ENCODE measurements around the gene C7orf33. TPM values are rescaled to one million over a fixed set of nuclear protein-coding genes. Genes with fewer than 3 reads are reported as not detected.

The C7orf33 gene, protein sequence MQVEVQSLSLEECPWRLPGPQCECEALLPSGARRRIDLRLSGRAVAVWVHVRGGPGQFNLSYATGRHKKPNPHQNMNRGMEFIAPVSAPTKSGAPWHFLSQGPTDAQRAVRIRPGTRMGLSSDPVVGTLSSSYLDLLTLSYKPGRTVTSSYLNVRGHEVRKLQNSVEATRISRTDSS
- total RNA-seq (not detected), polyA plus RNA-seq (not detected)
- long read RNA-seq, donor 1 = 0 reads
- long read RNA-seq, donor 2 = 0 reads

DNA sequence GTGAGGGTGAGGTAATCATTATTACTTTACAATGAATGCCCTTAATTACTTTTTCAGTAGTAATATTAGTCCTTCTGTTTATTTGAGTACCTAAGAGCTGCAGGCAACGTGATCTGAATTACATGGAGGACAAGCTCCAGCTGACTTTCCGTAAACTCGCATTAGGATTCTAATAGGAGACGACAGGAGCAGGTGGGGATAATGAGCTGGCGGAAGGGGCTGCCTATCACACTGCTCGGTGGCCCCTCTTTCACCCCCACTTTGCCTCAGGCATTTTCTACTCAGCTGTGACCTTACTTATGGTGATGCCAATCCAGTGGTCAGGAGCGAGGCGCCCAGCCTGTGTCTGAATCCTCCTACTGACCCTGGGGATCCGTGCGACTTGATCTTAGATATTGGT, at the start of gene C7orf33:
Gene C7orf33 (plus strand): TSS at position 296 of the 400 bp plus-strand sequence. CDS start 160 bp downstream, outside the sequence.
- H3K27me3 ChIP-seq (ENCODE audit: insufficient read depth in 3 of 3, low read length in 2 of 3) = peaks cover 0 to 9% (median 2%) of the 10 kb centered on the region in 3 donors

DNA sequence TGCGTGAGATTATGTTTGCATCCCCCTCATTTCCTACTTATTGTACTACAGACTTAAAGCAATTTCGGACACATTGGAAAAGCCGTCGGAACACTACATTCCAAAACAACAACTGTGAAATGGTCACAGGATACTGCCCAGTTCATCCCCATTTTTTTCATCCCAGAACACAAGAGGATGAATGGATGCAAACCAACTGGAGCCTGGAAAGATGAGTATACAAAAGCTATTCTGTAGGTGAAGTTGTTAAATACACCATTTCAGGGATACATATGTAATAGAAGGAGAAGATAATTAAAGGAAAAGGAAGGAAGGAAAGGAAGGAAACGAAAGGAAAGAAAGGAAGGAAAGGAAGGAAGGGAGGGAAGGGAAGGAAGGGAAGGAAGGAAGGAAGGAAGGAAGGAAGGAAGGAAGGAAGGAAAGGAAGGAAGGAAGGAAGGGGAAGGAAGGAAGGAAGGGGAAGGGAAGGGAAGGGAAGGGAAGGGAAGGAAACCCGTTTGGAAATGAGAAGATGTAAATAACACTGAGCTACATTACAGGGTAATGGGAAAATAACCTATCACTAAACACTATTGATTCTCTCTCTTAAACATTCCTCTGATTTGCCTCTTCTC, 48.6 kb upstream of the C7orf33 start:
- DNase-seq = no peak
- no peak for ATAC-seq
- TF ChIP-seq, protein P1, sequence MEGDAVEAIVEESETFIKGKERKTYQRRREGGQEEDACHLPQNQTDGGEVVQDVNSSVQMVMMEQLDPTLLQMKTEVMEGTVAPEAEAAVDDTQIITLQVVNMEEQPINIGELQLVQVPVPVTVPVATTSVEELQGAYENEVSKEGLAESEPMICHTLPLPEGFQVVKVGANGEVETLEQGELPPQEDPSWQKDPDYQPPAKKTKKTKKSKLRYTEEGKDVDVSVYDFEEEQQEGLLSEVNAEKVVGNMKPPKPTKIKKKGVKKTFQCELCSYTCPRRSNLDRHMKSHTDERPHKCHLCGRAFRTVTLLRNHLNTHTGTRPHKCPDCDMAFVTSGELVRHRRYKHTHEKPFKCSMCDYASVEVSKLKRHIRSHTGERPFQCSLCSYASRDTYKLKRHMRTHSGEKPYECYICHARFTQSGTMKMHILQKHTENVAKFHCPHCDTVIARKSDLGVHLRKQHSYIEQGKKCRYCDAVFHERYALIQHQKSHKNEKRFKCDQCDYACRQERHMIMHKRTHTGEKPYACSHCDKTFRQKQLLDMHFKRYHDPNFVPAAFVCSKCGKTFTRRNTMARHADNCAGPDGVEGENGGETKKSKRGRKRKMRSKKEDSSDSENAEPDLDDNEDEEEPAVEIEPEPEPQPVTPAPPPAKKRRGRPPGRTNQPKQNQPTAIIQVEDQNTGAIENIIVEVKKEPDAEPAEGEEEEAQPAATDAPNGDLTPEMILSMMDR (IDR thresholded peaks at IDR 0.05) = no peak
- H3K9me3 ChIP-seq = no peaks in the 10 kb centered on the region
- no peaks in the 10 kb centered on the region for H3K36me3 ChIP-seq (ENCODE audit: insufficient read depth in 1 of 2, low read depth in 1 of 2)
- H3K27ac ChIP-seq = no peak overlapping the region
- intact Hi-C loops (cut with DNase I) = no loop called here
- H3K4me3 ChIP-seq = no peak overlapping the region
- H3K4me1 ChIP-seq = no peaks in the 10 kb centered on the region
- peaks cover 0 to 3% (median 0%) of the 10 kb centered on the region in 3 donors for H3K27me3 ChIP-seq (ENCODE audit: insufficient read depth in 3 of 3, low read length in 2 of 3)
- 80 to 86% (median 80%) methylated on average over 6 of the region's 6 CpGs for WGBS, 3 donors

More for the DNA sequence above, at the start of gene C7orf33:
- DNase-seq = no peak
- no peak within 1 kb of the TSS for H3K4me3 ChIP-seq
- no peak within 1 kb of the TSS for H3K27ac ChIP-seq
- TF ChIP-seq, protein P1 (IDR thresholded peaks at IDR 0.05) = no peak
- 61 to 66% (median 66%) methylated on average over 10 of the region's 10 CpGs for WGBS, 3 donors
- intact Hi-C loops (cut with DNase I) = no loop called here
- no peak for ATAC-seq
- no peaks in the 10 kb centered on the region for H3K4me1 ChIP-seq
- H3K36me3 ChIP-seq (ENCODE audit: insufficient read depth in 1 of 2, low read depth in 1 of 2) = no peaks in the 10 kb centered on the region
- H3K9me3 ChIP-seq = no peaks in the 10 kb centered on the region

DNA sequence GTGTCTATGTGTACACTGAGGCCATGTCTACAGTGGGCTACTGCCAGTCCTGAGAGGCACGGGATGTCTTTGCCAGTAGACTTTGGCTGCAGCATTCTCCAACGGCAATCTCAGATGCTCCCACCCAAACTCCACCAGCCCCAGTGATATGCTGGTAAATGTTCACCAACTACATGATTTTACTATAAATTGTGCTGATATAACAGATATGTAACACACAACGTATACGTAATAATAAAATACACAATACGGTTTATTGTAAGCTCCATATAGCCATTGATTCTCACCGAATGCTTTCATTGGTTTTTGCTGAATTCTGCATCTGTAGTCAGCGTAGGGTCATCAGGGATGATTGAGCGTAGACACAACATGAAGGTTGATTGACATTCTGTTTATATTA, 47.3 kb upstream of the C7orf33 start:
- H3K36me3 ChIP-seq (ENCODE audit: insufficient read depth in 1 of 2, low read depth in 1 of 2) = no peaks in the 10 kb centered on the region
- TF ChIP-seq, protein P1 (IDR thresholded peaks at IDR 0.05) = no peak
- H3K4me1 ChIP-seq = no peaks in the 10 kb centered on the region
- H3K27ac ChIP-seq = no peak overlapping the region
- DNase-seq (no peak), ATAC-seq (no peak)
- H3K27me3 ChIP-seq (ENCODE audit: insufficient read depth in 3 of 3, low read length in 2 of 3) = no peaks in the 10 kb centered on the region
- no peaks in the 10 kb centered on the region for H3K9me3 ChIP-seq
- H3K4me3 ChIP-seq = no peak overlapping the region
- intact Hi-C loops (cut with DNase I) = no loop called here
- 94 to 97% (median 94%) methylated on average over 8 of the region's 8 CpGs for WGBS, 3 donors

DNA sequence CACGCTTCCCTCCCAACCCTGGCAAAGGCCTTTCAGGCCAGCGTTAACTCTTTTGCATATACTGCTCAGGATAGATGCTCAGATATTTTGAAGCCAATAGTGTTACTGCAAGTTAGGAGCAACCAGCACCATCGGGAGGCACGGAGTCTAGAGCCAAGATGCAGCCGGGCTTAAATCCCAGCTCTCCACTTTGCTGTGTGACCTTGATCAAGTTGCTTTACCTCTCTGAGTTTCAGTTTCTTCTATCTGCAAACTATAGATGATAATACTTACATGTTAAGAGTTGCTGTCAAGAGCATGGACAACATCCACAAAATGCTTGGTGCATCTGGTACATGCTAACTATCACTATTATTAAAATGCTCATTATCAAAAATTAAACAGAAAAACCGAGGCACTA, 45.4 kb upstream of the C7orf33 start:
- 83 to 89% (median 85%) methylated on average over 6 of the region's 6 CpGs for WGBS, 3 donors

More for the DNA sequence above, 45.4 kb upstream of the C7orf33 start:
- no peaks in the 10 kb centered on the region for H3K27me3 ChIP-seq (ENCODE audit: insufficient read depth in 3 of 3, low read length in 2 of 3)
- H3K4me1 ChIP-seq = no peaks in the 10 kb centered on the region
- no peak overlapping the region for H3K27ac ChIP-seq
- no peak overlapping the region for H3K4me3 ChIP-seq
- no peaks in the 10 kb centered on the region for H3K9me3 ChIP-seq
- TF ChIP-seq, protein P1 (IDR thresholded peaks at IDR 0.05) = no peak
- DNase-seq (no peak), ATAC-seq (no peak)
- no peaks in the 10 kb centered on the region for H3K36me3 ChIP-seq (ENCODE audit: insufficient read depth in 1 of 2, low read depth in 1 of 2)
- intact Hi-C loops (cut with DNase I) = no loop called here

Measured in psoas muscle (tissue), 8 donors.